Fibroblast of the aortic adventitia (primary cell): ENCODE results near the gene FAM193A. TPM values are rescaled to one million over a fixed set of nuclear protein-coding genes. Genes with fewer than 3 reads are reported as not detected.

ENCODE experiments used
- DNase-seq: peaks from one replicate; pipeline ENCODE4 v3.0.0-alpha.2; 2010; ENCODE audit warnings: low read depth
- H3K4me3 ChIP-seq: 2 replicates; pipeline ENCODE4 v1.5.1; 2011; ENCODE audit warnings: low read depth, mild to moderate bottlenecking, control low read depth, low read length, moderate library complexity
- small RNA-seq: library from RNA; depleted of rRNA; stranded (forward); fragments of <200 nt; gene quantifications from one replicate; pipeline ENCODE3, GENCODE V24; 2012
- total RNA-seq: library from RNA; depleted of rRNA; stranded (reverse); fragments of >200 nt; gene quantifications from 2 replicates; pipeline ENCODE4 v1.2.3, GENCODE V29; 2012; ENCODE audit warnings: low replicate concordance
- TF ChIP-seq, protein P1 (sequence below): IDR thresholded peaks from 2 replicates; pipeline ENCODE4 v1.5.1; 2011; ENCODE audit warnings: mild to moderate bottlenecking, low read length, control low read depth, inconsistent platforms; ENCODE audit not compliant: insufficient read depth

Gene FAM193A
- total RNA-seq, 1 donor, result 17.4 TPM

DNA sequence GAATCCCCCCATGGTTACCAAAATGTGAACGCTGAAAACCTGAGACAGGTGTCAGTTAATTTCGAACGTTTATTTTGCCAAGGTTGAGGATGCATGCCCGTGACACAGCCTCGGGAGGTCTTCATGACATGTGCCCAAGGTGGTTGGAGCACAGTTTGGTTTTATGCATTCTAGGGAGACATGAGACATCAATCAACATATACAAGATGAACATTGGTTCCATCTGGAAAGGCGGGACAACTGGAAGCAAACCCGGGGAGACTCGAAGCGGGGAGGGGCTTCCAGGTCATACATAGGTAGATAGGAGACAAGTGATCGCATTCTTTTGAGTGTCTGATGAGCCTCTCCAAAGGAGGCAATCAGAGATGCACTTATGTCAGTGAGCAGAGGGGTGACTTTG is 245.5 kb downstream of the FAM193A start:
- H3K4me3 ChIP-seq, result no peak overlapping the region
- DNase-seq, result no peak
- TF ChIP-seq, protein P1, sequence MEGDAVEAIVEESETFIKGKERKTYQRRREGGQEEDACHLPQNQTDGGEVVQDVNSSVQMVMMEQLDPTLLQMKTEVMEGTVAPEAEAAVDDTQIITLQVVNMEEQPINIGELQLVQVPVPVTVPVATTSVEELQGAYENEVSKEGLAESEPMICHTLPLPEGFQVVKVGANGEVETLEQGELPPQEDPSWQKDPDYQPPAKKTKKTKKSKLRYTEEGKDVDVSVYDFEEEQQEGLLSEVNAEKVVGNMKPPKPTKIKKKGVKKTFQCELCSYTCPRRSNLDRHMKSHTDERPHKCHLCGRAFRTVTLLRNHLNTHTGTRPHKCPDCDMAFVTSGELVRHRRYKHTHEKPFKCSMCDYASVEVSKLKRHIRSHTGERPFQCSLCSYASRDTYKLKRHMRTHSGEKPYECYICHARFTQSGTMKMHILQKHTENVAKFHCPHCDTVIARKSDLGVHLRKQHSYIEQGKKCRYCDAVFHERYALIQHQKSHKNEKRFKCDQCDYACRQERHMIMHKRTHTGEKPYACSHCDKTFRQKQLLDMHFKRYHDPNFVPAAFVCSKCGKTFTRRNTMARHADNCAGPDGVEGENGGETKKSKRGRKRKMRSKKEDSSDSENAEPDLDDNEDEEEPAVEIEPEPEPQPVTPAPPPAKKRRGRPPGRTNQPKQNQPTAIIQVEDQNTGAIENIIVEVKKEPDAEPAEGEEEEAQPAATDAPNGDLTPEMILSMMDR, result no peak

Small RNAs within 50 kb of the gene (small RNA-seq; reads per million reads assigned to genes)
- gene CR545473.1 (not detected), gene RF00019 (not detected)

Other genes with a start within 250 kb of the FAM193A start
- 7.7 and 14.0 TPM in 2 replicates for gene ZFYVE28, start 118.0 kb upstream of the FAM193A start, total RNA-seq
- gene CFAP99, start 117.7 kb upstream of the FAM193A start, total RNA-seq, result not detected in 2 replicates
- gene RNF4, start 67.5 kb upstream of the FAM193A start, total RNA-seq, result 75.6 and 311 TPM in 2 replicates
- gene TNIP2, start 219.7 kb downstream of the FAM193A start, total RNA-seq, result 31.5 and 65.7 TPM in 2 replicates